ENCODE results near the gene SLX4IP. TPM values are rescaled to one million over a fixed set of nuclear protein-coding genes. Genes with fewer than 3 reads are reported as not detected.

The SLX4IP gene
- total RNA-seq, 1 donor from 2014 or later, result 5.3 TPM

GRCh38 chr20:10655720-10656669 is 220.9 kb downstream of the SLX4IP start:
- intact Hi-C loops (cut with micrococcal nuclease), result no loop called here

DNA sequence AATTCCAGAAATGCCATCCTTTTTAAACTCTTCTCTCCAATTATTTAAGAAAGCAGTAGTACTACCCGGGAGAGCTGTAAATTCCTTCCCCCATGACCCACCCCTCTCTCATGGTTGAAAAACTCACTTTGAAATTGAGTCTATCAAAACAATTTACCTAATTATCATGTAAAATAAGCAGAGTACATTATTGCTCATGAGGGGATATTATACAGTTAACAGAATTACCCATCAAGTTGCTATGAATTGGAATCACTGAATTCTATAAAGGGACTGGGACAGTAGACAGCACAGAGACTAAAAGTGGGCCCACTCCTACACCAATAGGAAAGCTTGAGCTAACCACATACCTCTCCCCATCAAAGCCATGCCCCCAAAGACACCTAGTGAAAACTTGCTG is 222.3 kb downstream of the SLX4IP start:
- intact Hi-C loops (cut with micrococcal nuclease), result no loop called here

- intact Hi-C loops (cut with micrococcal nuclease), result no loop called here
Observed at GRCh38 chr20:10658051-10658823, 223.1 kb downstream of the SLX4IP start.

DNA sequence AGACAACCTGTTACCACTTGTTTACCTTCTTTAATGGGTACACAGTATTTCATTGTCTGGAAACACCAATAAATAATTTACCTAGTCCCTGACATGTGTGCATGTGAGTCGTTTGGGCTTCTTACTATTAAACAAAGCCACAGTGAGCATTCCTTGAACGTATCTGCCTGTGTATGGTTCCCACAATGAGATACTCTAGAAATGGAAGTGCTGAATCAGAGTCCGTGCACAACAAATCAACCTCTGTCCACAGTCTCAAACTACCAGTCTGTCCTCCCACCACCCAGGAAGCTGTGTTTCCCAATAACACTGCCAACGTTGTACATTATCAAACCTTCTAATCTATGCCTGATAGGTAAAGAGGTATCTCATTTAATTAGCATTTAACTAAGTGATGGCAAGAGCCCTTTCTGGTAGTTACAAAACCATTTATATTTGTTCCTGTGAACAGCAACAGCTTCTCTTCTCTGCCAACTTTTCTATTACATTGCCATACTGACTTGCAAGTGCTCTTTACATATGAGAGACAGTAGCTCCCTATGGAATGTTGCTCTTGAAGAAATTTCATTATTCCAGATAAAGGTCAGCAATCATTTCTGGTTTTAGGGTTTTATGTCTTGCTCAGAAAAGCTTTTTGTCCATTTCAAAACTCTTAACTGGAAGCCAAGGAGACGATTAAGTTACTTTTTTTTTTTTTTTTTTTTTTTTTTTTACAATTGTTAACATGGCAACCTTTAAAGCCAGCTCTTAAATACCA is 223.9 kb downstream of the SLX4IP start:
- intact Hi-C loops (cut with micrococcal nuclease), result no loop called here

- intact Hi-C loops (cut with micrococcal nuclease), result no loop called here
Observed at GRCh38 chr20:10659651-10660601, 224.8 kb downstream of the SLX4IP start.

- intact Hi-C loops (cut with micrococcal nuclease), result no loop called here
Observed at GRCh38 chr20:10660661-10661060, 225.6 kb downstream of the SLX4IP start.

GRCh38 chr20:10661261-10661660 is 226.2 kb downstream of the SLX4IP start:
- intact Hi-C loops (cut with micrococcal nuclease), result no loop called here

GRCh38 chr20:10662151-10662550 is 227.0 kb downstream of the SLX4IP start:
- intact Hi-C loops (cut with micrococcal nuclease), result no loop called here

- intact Hi-C loops (cut with micrococcal nuclease), result no loop called here
Observed at GRCh38 chr20:10662661-10663458, 227.8 kb downstream of the SLX4IP start.

DNA sequence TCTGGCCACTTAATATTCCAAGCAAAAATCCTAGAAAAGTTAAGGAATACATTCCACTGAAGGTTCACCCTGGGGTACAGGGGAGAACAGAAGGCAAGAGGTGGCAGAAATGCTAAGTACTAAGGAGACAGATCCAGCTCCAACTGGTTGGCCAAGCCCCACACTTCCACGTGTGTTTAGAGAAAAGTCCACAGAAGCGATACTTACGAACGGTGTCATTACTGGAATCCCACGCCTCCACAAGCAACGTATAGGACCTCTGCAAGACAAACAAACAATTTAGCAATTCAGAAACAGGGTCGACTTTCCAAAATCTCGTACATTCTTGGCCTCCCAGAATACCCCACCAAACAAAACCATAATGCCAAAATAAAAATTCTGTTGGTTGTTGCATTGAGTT is 228.7 kb downstream of the SLX4IP start:
- intact Hi-C loops (cut with micrococcal nuclease), result no loop called here

GRCh38 chr20:10665027-10665561 is 230.0 kb downstream of the SLX4IP start:
- intact Hi-C loops (cut with micrococcal nuclease), result no loop called here

GRCh38 chr20:10665791-10666190 is 230.7 kb downstream of the SLX4IP start:
- intact Hi-C loops (cut with micrococcal nuclease), result no loop called here

- intact Hi-C loops (cut with micrococcal nuclease), result no loop called here
Observed at GRCh38 chr20:10666221-10667076, 231.3 kb downstream of the SLX4IP start.

DNA sequence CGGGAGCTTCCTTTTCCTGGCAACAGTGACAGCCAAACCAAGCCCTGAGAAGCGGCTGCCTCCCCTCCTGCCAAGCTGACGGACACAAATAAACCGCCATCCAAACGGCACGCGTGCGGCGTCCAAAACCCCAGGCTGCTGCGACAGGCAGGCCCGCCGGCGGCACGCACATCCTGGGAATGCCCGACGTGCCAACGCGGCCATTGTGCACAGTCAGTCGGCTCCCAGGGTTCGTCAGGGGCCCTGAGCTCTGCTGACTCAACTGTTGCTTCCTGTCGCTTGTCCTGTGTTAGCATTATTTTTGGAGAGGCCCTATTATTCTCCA is 231.9 kb downstream of the SLX4IP start:
- intact Hi-C loops (cut with micrococcal nuclease), result no loop called here

- intact Hi-C loops (cut with micrococcal nuclease), result no loop called here
Observed at GRCh38 chr20:10667560-10668167, 232.6 kb downstream of the SLX4IP start.

- intact Hi-C loops (cut with micrococcal nuclease), result no loop called here
Observed at GRCh38 chr20:10668677-10669368, 233.7 kb downstream of the SLX4IP start.

DNA sequence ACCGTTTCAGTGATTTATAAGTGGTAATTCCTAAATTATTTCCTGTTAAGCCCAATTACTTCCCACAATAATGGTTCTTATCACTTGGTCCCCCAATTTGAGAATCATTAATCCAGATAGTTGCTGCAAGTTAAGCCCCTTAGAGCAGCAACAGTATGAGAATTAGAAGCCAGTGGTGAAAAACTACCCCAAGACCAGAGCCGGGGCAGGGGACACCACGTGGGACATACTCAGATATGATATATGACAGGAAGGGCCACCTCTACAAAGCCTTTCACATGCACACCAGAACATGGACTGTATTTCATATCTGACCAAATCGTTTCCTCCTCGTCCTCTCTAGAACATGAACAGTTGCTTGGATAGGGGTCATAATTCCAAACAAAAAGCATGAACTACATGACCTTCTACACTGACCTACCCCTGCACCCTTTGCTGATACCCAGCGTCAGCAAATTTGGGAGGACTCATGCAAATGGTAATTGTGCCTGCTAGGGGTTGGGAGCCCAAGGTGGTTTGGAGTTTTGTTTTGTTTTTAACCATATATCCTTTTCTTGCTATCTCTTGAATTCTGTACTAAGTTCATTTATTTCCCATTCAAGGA is 234.8 kb downstream of the SLX4IP start:
- intact Hi-C loops (cut with micrococcal nuclease), result loop anchor here (5.0 kb wide), 2 partner anchors 693 to 1222 kb away; no protein-coding TSS in a partner anchor

All from T-helper 1 cell treated with Interleukin-12 subunit alpha and Interleukin-12 subunit beta and Interleukin-4 antibody, amounts not matched to agents 30 ng/mL and 1 ng/mL, for 36 hours (primary cell).